MCF 10A (cell line): ENCODE results near the gene ZNF512B. TPM values are rescaled to one million over a fixed set of nuclear protein-coding genes. Genes with fewer than 3 reads are reported as not detected.

Experiments
- BruUV-seq: library from RNA; stranded (reverse); fragments of 400-500 nt; replicated peaks from 2 replicates; lab custom pipeline; 2021; lab: Mats Ljungman, UMichigan
- CTCF ChIA-PET: fragments of 300-600 bp; sonication (Branson Sonifier 250); formaldehyde crosslinking; extraction: SDS; loops from one replicate; lab custom pipeline; 2021; ENCODE audit warnings: antibody characterized with exemption, inconsistent platforms; lab: Yijun Ruan, JAX
- POLR2A ChIA-PET: fragments of 300-600, 350-650 bp; sonication (Branson Sonifier 250); formaldehyde crosslinking; extraction: SDS; loops from one replicate; lab custom pipeline; 2020; ENCODE audit warnings: antibody characterized with exemption, inconsistent platforms; lab: Yijun Ruan, JAX
- DNase-seq: peaks from one replicate; pipeline ENCODE4 v3.0.0-alpha.2; 2018; ENCODE audit not compliant: unreplicated experiment
- H3K27ac Mint-ChIP-seq: one replicate; pipeline ENCODE4 v1.8.0; 2022; ENCODE audit warnings: mild to moderate bottlenecking, low read depth, mixed read lengths; ENCODE audit not compliant: unreplicated experiment
- H3K27me3 Mint-ChIP-seq: one replicate; pipeline ENCODE4 v1.8.0; 2022; ENCODE audit warnings: mixed read lengths; ENCODE audit not compliant: insufficient read depth, unreplicated experiment
- H3K36me3 Mint-ChIP-seq: one replicate; pipeline ENCODE4 v1.8.0; 2022; ENCODE audit warnings: mild to moderate bottlenecking, moderate library complexity, mixed read lengths; ENCODE audit not compliant: insufficient read depth, unreplicated experiment
- H3K4me1 Mint-ChIP-seq: one replicate; pipeline ENCODE4 v1.8.0; 2022; ENCODE audit warnings: mixed read lengths; ENCODE audit not compliant: insufficient read depth, unreplicated experiment
- H3K4me3 Mint-ChIP-seq: one replicate; pipeline ENCODE4 v1.8.0; 2022; ENCODE audit warnings: mild to moderate bottlenecking, moderate library complexity, mixed read lengths; ENCODE audit not compliant: unreplicated experiment
- H3K9me3 Mint-ChIP-seq: one replicate; pipeline ENCODE4 v1.8.0; 2022; ENCODE audit warnings: mixed read lengths; ENCODE audit not compliant: unreplicated experiment
- intact Hi-C: fragments of 100-400 bp; cut with micrococcal nuclease; formaldehyde crosslinking; loops from 2 replicates; pipeline ENCODE4 v1.14.1; 2022
- total RNA-seq: library from RNA; stranded (reverse); gene quantifications from 2 replicates; pipeline ENCODE4 v1.2.3, GENCODE V29; 2022
- TF ChIP-seq, protein P1 (sequence below): fragments of 200-600 bp; IDR thresholded peaks from one replicate; pipeline ENCODE4 v1.8.0; 2022; ENCODE audit warnings: antibody characterized with exemption, mild to moderate bottlenecking; ENCODE audit not compliant: unreplicated experiment

ZNF512B gene
- total RNA-seq, 1 experiment from 2014 or later = 26.6 TPM

DNA sequence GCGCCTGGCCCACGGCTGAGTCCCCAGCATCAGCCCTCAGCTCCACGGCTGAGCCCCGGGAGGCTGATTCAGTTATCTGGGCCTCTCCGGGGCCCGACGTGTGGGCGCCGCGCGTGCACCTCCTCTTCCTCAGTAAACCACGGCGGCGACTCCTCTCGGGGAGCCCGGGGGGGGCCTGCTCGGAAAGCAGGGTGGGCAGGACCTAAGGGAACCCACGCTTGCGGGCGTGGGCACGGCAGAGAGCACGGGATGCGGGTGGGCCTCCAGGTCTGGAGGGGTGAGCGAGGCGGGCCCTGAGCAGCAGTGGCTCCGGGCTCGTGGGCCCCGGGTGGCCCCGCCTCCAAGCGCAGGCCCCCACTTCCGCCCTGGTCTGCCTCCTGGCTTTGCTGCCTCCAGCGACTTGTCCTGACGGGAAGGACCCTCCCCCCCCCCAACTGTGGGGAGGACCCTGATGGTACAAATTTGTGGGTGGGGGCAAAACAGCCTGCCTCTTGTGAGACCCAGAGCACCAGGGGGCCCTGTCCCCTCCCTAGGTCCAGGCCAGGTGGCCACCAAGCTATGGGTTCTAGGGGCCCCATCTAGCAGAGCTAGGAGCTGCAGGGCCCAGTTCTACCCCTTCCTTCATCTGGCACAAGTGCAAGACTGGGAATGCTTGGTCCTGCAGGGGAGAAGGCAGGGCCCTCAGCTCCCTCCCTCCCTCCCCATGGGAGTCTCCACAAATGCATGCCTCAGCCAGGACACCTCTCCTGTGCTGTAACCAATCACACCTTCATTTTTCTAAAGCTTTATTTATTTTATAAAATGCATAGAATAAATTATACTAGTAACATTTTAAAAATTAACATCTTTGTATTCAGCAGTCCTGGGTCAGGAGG is 30.4 kb downstream of the ZNF512B start:
- no peak overlapping the region for H3K4me3 Mint-ChIP-seq
- ChIA-PET CTCF (no interaction called here), POLR2A (interaction anchor here (0.6 to 0.8 kb wide), 3 partner anchors 17 to 164 kb away, joined by 3 read pairs; partner anchors contain the start of gene UCKL1)
- BruUV-seq = no TSS peak
- TF ChIP-seq, protein P1, sequence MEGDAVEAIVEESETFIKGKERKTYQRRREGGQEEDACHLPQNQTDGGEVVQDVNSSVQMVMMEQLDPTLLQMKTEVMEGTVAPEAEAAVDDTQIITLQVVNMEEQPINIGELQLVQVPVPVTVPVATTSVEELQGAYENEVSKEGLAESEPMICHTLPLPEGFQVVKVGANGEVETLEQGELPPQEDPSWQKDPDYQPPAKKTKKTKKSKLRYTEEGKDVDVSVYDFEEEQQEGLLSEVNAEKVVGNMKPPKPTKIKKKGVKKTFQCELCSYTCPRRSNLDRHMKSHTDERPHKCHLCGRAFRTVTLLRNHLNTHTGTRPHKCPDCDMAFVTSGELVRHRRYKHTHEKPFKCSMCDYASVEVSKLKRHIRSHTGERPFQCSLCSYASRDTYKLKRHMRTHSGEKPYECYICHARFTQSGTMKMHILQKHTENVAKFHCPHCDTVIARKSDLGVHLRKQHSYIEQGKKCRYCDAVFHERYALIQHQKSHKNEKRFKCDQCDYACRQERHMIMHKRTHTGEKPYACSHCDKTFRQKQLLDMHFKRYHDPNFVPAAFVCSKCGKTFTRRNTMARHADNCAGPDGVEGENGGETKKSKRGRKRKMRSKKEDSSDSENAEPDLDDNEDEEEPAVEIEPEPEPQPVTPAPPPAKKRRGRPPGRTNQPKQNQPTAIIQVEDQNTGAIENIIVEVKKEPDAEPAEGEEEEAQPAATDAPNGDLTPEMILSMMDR = no peak
- H3K9me3 Mint-ChIP-seq = no peaks in the 10 kb centered on the region
- H3K36me3 Mint-ChIP-seq = peaks cover 66% of the 10 kb centered on the region
- intact Hi-C loops = no loop called here
- no peaks in the 10 kb centered on the region for H3K4me1 Mint-ChIP-seq
- H3K27me3 Mint-ChIP-seq = no peaks in the 10 kb centered on the region
- H3K27ac Mint-ChIP-seq = no peak overlapping the region
- DNase-seq = no peak

DNA sequence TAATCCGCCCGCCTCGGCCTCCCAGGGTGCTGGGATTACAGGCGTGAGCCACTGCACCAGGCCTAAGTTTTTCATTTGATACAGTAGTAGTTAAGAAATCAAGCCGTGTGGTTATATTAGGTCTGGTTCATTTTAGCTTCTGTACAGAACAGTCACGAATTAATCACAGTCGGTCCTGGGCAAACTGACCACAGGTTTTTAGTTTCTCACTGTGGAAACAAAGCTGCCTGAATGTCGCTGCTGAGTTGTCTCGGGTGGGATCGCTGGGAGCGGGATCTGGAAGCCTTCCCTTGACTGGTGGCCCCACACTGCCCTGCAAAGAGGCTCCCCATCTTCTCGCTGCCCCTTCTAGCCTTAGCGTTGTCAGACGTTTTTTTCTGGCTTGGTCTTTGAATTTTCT is 32.1 kb downstream of the ZNF512B start:
- Mint-ChIP-seq H3K36me3 (peaks cover 58% of the 10 kb centered on the region), H3K9me3 (no peaks in the 10 kb centered on the region), H3K27me3 (no peaks in the 10 kb centered on the region), H3K27ac (no peak overlapping the region), H3K4me3 (no peak overlapping the region), H3K4me1 (no peaks in the 10 kb centered on the region)
- no peak for DNase-seq
- ChIA-PET POLR2A (interaction anchor here (0.6 kb wide), 1 partner anchor 400 kb away, joined by 3 read pairs; no protein-coding TSS in a partner anchor), CTCF (interaction anchor here (0.7 to 2.3 kb wide), 3 partner anchors 19 to 148 kb away, joined by 3 to 11 read pairs (median 4); no protein-coding TSS in a partner anchor)
- TF ChIP-seq, protein P1 = no peak
- intact Hi-C loops = no loop called here
- BruUV-seq = no TSS peak

DNA sequence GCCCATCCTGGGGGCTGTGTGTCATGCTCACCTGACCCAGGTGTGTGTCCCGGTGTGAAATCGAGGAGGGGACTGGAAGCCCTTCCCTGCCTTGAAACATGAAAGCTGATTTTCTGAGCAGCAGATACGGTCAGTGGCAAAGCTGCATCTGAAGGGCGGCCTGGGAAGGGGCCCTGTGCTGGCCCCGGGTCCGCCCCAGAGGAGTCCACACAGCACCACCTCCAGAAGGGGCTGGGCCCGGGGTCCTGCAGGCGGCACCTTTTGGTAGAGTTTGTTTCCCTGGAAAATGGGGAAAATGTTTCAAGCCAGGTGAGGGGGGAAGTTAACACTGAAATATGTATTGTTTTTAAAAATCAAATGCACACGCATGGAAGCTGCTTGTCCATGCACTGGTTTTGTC is 34.3 kb downstream of the ZNF512B start:
- ChIA-PET POLR2A (interaction anchor here (0.6 to 0.7 kb wide), 2 partner anchors 65 to 168 kb away, joined by 3 read pairs; no protein-coding TSS in a partner anchor), CTCF (interaction anchor here (0.6 to 1.5 kb wide), 2 partner anchors 24 to 148 kb away, joined by 3 read pairs; no protein-coding TSS in a partner anchor)
- peaks cover 65% of the 10 kb centered on the region for H3K36me3 Mint-ChIP-seq
- no peak for DNase-seq
- H3K9me3 Mint-ChIP-seq = no peaks in the 10 kb centered on the region
- TF ChIP-seq, protein P1 = no peak
- no peak overlapping the region for H3K27ac Mint-ChIP-seq
- no TSS peak for BruUV-seq
- no peaks in the 10 kb centered on the region for H3K4me1 Mint-ChIP-seq
- no peak overlapping the region for H3K4me3 Mint-ChIP-seq
- no peaks in the 10 kb centered on the region for H3K27me3 Mint-ChIP-seq
- intact Hi-C loops = no loop called here
